GM21576 (cell line): ENCODE data around the gene NOS3.
A peak's percentile ranks its signal among the peaks of the same experiment; 100 is the strongest.

ENCODE experiments used
- ATAC-seq: cut with Tn5 transposase; IDR thresholded peaks from one replicate; pipeline ENCODE4 v1.9.1; 2021; ENCODE audit warnings: mild to moderate bottlenecking, moderate library complexity; ENCODE audit not compliant: unreplicated experiment

Gene NOS3

DNA sequence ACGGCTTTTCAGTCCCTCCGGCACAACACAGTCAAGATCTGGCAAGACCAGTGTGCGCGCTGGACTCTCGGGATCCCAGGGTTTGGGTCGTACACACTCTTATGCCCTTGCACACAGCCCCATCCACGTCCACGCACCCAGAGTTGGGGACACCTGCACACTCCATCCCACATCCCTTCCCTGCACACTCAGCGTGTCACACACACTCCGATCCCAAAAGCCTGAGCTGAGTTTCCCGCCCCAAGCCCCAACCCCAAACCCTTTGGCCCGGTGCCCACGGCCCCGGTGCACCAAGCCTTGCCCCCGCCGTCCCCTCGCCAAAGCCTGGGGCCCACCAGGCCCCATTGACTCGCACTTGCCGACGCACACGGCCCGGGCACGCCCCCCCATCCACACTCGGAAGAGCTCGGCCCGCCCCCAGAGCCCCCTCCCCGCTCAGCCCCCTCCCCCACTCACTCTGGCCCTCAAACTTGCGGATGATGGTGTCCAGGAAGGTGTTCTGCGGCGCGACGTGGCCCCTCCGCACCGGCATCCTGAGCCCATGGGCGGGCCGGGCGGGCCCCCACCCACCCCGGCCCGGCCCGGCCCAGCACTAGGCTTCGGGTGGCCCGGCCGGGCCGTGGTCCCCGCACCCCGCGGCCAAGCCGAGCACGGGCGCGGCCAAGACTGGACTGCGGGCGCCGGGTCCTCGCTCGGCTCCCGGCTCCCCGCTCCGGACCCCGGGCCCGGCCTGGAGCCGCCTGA lies 13.3 kb upstream of the NOS3 start:
- no peak for ATAC-seq

DNA sequence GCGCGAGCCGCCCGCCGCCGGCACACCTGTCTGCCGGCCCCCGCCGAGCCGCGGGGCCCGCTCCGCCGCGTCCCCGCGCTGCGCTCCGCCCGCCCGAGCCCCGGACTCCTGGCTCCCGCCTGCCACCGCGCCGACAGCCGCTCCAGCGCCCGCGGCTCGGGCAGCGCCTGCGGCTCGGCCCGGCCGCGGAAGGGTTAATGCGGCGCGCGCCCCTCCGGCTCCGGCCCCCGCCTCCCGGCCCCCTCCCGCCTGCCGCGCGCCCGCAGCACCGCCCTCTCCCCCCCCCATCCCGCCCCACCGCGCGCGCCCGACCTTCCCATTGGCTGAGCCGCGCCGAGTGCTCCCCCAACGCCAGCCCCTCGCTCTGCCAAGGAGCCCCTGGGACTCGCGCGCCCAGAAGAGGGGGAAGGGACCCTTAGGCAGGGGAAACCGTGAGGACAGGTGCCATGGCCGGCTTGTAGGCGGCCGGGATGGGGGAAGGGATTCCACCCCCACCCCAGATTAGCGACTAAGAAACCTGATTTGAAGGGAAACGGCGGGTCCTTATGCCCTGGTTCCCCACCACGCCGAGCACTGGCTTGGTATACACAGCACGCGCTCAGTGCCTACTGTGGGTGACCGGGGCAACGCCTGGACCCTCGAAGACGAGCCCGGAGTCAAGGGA lies 12.6 kb upstream of the NOS3 start, which contains the start of gene KCNH2:
KCNH2 (minus strand) TSS at position 196 of the 664 bp plus-strand sequence. CDS start 408 bp downstream, outside the sequence.
- no peak for ATAC-seq

DNA sequence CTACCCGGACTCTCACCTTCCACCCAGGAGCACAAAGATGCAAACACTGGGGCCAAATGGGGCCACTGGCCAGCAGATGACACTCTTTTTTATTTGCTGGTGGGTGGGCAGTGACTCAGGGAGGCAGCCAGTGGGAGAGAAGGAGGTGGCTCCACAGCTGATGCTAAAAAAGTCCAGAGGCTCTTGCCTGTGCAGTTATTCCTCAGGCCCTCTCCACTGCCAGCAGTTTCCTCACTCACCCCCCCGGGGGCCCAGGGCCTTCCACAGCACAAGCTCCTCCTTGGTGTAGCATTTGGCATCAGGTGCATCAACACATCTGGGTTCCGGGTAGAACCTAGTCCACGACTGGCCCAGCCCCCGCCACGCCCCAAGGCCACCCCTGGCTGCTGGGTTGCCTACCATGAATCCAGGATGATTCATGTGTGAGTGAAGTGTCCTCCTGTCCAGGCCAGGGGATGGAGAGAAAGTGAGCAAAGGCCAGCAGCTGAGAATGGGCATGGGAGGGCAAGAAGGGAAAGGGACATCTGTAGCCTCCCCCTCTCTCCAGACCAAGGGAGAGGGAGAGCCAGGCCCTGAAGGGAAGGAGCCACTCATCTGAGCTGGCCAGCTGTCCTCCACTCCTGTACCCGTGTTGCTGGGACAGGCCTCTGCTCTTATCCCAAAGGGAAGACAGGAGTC lies 11.0 kb upstream of the NOS3 start:
- ATAC-seq = no peak

DNA sequence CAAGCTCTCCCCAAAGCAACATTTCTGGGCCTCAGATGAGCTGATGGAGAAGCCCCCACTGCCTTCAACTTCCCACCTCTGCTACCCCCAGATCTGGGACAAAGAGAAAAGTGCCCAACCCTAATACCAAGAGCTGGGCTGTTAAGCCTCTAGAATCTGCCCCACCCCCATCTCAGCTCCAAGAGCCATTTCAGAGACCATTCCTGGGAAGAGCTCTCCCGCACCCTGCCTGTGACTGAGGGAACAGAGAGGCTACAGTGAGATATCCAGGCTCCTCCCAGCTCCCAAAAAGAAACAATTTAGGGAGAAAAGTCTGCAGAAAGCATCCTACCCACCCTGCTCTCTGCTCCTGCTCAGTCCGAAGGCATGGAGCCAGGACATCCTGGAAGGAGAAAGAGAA lies 10.2 kb upstream of the NOS3 start:
- ATAC-seq = no peak

DNA sequence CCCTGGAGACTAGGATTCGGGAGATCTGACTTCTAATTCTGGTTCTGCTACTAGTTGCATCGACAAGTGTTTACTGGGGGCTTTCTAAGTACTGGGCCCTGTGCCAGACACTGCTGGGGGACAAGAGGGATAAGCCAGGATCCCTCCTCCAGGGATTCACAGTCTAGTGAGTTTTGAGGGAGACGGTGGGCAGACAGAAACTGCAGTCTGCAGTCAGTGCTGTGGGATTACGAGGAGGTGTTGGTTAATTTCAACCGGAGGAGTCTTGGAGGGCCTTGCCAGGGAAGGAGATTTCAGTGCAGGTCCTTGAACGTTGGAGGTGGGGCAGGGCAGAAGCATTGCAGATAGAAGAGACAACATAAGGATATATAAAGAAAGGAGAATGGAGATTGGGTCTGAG lies 9.2 kb upstream of the NOS3 start:
- no peak for ATAC-seq

DNA sequence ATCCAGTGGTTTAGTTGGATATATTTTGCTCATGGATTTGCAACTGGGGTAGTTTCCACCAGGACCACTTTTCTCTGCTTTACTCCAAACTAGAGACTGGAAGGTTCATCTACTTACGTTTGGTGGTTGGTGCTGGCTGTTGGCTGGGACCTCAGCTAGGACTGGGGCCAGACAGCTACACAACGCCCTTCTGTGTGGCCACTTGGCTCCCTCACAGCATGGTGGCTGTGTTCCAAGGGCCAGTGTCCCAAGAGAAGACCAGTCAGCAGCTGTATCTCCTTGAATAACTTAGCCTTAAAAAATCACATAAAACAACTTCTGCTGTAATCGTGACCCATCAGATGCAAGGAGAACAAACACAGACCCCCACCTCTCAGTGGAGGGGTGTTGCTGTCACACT lies 8.5 kb upstream of the NOS3 start:
- ATAC-seq = no peak

DNA sequence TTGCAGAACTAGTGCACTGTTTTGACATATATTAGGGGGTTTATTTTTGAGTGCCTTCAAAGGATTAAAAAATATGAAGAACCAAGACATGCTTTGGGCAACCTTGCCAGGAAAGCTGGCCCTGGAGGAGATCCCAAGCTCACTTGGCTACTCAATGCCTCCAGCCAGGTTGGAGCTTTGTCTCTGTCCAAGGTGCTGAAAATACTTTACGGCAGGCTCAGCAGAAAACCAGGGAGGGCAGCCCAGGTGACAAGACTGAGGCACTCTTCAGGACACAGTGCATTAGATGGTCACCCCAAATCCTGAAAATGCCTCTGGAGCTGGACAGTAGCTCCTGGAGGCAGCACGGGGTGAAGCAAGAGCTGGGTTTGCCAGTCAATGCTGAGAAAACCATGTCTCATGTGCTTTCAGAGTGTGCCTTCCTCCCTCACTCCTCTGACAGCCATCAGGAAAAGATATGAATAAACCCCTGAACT lies 6.9 kb upstream of the NOS3 start:
- ATAC-seq = no peak

DNA sequence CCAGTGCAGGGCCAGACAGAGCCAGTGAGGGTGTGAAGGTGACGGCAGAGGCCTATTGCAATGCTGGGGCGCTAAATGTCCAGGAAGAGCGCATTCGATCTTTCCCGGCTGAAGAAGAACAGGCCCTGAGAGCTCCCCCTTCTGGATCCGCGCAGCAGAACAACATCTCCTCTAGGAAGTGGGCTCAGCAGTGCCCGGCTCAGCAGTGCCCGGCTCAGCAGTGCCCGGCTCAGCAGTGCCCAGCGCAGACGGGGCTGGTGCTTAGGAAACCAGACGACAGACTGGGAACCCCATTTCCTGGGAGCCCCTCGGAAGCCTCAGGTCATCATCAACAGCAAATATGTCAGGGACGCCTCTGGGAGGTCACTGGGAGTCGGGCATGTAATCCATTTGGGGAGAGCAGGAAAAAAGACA lies 4.7 kb upstream of the NOS3 start:
- no peak for ATAC-seq

DNA sequence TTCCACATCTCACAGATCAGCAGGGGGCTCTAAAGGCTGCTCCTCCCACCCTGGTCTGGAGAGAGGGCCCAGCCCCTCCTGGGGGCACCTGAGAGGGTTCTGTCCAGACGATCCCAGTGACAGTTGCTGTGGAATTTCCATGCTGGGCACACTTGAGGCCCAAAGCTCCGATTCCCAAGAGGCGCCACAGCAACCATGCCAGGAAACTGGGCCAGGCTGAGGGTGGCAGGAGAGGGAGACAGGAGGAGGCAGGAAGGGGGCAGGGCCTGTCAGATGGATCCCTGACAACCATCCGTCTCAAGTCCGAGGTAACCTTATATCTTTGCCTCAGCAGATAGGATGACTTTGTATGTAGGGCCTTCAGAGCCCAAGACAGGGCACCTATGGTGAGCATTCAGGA lies 4.3 kb upstream of the NOS3 start:
- ATAC-seq = no peak

DNA sequence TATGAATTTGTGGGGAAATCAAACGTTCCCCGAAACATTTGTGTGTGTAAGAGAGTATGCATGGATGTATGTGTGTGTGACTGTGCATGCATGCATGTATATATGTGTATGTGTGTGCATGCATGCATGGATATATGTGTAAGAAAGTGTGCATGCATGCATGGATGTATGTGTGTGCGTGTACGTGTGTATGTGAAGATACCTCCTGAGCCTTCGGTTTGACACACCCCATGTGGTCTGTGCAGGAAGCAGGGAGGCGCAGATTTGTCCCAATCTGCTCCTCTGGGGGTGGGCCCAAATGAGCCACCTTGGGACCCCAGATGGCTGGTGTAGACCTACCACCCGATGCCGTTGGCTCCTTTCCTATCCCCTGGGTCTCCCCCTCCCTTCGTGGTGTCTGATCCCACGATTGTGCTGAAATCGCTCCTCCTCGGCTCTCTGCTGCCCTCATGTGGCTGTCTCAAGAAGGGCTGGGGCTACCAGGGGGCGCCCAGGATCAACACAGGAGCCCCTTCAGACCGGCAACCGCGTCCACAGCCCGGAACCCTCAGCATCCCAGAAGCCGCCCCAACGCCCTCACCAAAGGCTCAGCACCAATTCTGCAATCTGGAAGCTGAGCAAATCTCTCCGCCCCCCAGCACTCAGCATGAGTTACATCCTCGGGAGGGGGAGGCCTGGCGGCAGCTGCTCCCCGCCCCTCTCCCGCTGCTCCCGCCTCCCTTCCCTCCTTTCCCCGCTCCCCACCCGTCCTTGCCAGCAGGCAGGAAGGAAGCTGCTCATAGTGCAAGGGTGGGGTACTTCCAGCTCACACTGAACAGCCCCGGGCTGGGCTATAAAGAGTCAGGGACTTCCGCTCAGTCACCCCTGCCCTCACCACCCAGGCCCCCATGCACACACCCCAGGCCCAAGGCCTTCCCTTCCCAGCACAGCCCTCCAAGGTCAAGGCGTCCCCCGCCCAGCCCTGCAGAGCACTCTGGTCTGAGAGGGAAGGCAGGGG lies 2.3 kb upstream of the NOS3 start:
- no peak for ATAC-seq

DNA sequence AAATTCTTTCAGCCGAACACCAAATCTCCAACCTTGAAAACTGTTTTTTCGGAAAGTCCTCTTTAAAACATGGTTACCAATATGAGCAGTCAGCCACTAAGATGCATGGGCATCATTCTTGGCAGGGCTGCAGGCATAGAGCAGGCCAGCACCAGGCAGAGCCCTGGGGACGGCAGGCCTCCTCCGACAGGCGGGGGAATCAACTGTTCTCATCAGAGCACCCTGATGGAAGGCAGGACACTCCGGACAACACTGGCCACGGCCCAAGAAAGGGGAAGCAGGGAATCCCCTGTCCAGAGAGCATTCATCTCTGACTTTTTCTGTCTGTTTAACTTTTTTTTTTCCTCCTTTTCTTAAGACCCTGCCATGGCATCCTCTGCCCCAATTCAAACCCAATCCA lies 1.4 kb upstream of the NOS3 start:
- ATAC-seq = no peak

DNA sequence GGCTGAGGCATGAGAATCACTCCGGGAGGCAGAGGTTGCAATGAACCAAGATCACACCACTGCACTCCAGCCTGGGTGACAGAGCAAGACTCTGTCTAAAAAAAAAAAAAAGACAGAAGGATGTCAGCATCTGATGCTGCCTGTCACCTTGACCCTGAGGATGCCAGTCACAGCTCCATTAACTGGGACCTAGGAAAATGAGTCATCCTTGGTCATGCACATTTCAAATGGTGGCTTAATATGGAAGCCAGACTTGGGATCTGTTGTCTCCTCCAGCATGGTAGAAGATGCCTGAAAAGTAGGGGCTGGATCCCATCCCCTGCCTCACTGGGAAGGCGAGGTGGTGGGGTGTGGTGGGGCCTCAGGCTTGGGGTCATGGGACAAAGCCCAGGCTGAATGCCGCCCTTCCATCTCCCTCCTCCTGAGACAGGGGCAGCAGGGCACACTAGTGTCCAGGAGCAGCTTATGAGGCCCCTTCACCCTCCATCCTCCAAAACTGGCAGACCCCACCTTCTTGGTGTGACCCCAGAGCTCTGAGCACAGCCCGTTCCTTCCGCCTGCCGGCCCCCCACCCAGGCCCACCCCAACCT lies 1.3 kb downstream of the NOS3 start:
- no peak for ATAC-seq

DNA sequence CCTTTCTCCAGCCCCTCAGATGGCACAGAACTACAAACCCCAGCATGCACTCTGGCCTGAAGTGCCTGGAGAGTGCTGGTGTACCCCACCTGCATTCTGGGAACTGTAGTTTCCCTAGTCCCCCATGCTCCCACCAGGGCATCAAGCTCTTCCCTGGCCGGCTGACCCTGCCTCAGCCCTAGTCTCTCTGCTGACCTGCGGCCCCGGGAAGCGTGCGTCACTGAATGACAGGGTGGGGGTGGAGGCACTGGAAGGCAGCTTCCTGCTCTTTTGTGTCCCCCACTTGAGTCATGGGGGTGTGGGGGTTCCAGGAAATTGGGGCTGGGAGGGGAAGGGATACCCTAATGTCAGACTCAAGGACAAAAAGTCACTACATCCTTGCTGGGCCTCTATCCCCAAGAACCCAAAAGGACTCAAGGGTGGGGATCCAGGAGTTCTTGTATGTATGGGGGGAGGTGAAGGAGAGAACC lies 2.1 kb downstream of the NOS3 start:
- ATAC-seq = peak; percentile 46

DNA sequence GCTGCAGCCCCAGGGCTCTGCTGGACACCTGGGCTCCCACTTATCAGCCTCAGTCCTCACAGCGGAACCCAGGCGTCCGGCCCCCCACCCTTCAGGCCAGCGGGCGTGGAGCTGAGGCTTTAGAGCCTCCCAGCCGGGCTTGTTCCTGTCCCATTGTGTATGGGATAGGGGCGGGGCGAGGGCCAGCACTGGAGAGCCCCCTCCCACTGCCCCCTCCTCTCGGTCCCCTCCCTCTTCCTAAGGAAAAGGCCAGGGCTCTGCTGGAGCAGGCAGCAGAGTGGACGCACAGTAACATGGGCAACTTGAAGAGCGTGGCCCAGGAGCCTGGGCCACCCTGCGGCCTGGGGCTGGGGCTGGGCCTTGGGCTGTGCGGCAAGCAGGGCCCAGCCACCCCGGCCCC lies 2.7 kb downstream of the NOS3 start:
- no peak for ATAC-seq

DNA sequence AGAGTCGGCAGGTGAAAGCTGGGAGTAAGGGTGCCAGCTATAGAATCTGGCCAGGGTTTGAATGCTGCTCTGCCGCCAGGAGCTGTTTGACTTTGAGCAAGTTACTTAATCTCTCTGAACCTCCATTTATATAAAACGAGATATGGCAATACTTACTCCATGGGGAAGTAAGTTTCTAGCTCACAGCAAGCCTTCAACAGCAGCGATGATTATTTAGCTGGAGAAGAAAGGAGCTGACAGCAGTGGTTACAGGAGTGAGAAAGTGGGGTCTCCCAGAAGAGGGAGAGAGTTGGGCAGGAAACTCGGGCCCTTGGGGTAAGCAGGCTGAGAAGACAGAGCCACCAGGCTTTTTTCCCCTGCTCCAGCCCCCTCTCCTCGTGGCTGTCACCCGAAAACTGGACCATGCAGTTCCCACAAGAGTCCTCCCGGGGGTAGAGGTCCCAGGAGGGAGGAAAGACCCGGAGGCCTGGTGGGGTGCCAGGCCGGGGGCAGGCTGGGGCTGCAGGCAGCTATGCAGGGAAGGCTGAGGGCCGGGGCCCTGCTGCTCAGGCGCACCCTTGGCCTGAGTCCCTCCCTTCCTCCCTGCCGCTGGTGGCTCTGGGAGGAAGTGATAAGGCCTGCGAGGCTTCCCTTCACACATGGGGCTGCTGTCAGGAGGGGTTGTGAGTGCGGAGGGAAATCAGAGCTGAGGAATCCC lies 3.5 kb downstream of the NOS3 start:
- ATAC-seq = no peak

DNA sequence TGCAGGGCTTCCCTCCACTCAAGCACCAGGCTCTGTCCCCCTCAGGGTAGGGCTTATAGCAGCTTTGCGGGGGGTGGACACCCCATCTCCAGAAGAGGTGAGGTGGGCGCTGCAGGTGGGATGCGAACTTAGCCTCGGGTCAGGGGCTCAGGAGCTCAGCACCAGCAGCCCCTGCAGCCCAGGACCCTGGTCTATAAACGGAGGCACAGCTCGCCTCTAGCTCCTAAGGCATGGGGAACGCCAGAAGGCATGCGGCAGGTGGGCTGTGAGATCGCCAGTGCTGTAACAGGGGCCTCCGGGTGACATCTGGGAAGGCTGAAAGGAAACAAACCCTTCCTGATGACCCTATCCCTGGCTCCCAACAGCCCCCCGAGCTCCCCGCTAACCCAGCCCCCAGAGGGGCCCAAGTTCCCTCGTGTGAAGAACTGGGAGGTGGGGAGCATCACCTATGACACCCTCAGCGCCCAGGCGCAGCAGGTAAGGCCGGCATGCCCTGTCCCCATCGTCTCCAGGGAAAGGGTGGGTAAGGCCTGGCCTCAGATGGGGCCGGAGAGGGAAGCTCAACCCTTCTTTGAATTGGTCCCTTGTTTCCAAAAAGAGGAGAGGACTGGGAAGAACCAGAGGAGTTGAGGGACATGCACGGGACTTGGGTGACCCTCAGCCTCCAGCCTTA lies 4.2 kb downstream of the NOS3 start:
- no peak for ATAC-seq

DNA sequence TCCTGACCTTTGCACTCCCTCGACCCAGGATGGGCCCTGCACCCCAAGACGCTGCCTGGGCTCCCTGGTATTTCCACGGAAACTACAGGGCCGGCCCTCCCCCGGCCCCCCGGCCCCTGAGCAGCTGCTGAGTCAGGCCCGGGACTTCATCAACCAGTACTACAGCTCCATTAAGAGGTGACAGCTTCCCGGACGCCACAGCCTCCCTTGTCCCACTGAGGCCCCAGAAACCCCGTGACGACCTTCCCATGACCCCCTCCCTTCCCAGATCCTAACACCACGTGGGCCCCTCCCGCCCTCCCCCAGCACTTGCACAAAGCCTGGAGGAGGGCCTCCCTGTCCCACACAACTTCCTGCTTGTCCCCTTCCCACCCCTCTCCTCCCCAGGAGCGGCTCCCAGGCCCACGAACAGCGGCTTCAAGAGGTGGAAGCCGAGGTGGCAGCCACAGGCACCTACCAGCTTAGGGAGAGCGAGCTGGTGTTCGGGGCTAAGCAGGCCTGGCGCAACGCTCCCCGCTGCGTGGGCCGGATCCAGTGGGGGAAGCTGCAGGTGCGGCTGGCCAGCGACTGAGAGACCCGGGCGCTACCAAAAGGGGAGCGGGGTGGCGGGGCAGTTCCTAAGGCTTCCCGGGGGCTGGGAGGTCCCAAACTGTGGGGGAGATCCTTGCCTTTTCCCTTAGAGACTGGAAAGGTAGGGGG lies 5.7 kb downstream of the NOS3 start:
- no peak for ATAC-seq

DNA sequence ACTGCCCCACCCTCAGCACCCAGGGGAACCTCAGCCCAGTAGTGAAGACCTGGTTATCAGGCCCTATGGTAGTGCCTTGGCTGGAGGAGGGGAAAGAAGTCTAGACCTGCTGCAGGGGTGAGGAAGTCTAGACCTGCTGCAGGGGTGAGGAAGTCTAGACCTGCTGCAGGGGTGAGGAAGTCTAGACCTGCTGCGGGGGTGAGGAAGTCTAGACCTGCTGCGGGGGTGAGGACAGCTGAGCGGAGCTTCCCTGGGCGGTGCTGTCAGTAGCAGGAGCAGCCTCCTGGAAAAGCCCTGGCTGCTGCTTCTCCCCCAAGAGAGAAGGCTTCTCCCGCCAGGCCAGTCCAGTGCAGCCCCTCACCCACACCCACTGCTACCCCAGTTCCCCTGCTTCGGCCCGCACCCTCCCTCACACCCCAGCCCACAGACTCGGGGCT lies 6.3 kb downstream of the NOS3 start:
- no peak for ATAC-seq
